Duodenal mucosa (tissue), 2 donors: ENCODE results near the gene CDX2.

ENCODE experiments used
- H3K27ac ChIP-seq: one replicate; pipeline ENCODE4 v1.7.0; 2013; ENCODE audit warnings: low read depth, low read length
- H3K27me3 ChIP-seq, 2 donors: one replicate each; pipeline ENCODE4 v1.7.0; 2013; ENCODE audit warnings: low read length in 2 of 2, control low read depth in 1 of 2; ENCODE audit not compliant: insufficient read depth in 2 of 2, control insufficient read depth in 1 of 2
- H3K36me3 ChIP-seq, 2 donors: one replicate each; pipeline ENCODE4 v1.7.0; 2013; ENCODE audit warnings: low read length in 2 of 2, control low read depth in 1 of 2; ENCODE audit not compliant: insufficient read depth in 2 of 2, control insufficient read depth in 1 of 2
- H3K4me1 ChIP-seq, 2 donors: one replicate each; pipeline ENCODE4 v1.7.0; 2013; ENCODE audit warnings: low read length in 2 of 2, control low read depth in 1 of 2; ENCODE audit not compliant: insufficient read depth in 2 of 2, control insufficient read depth in 1 of 2
- H3K4me3 ChIP-seq, 2 donors: one replicate each; pipeline ENCODE4 v1.7.0; 2013; ENCODE audit warnings: low read length in 2 of 2, low read depth in 1 of 2
- H3K9ac ChIP-seq, 2 donors: one replicate each; pipeline ENCODE4 v1.7.0; 2013; ENCODE audit warnings: low read length in 2 of 2, low read depth in 1 of 2
- H3K9me3 ChIP-seq, 2 donors: one replicate each; pipeline ENCODE4 v1.7.0; 2013; ENCODE audit warnings: low read length in 2 of 2, control low read depth in 1 of 2; ENCODE audit not compliant: control insufficient read depth in 1 of 2

Gene CDX2

GRCh38 chr13:27924529-27925141 is 44.5 kb downstream of the CDX2 start:
- Histone ChIP-seq H3K27me3 (peaks cover 31 to 33% of the 10 kb centered on the region in 2 donors), H3K36me3 (peaks cover 0 to 20% of the 10 kb centered on the region in 2 donors), H3K27ac (peak overlapping the region; percentile 72), H3K9me3 (no peaks in the 10 kb centered on the region), H3K4me3 (peak overlapping the region; percentile 87 to 98), H3K4me1 (peaks cover 10 to 28% of the 10 kb centered on the region in 2 donors), H3K9ac (peak overlapping the region; percentile 99)

GRCh38 chr13:27923794-27924528 is 45.2 kb downstream of the CDX2 start:
- H3K9me3 ChIP-seq, result no peaks in the 10 kb centered on the region
- H3K4me3 ChIP-seq, result peak overlapping the region; percentile 87 to 98
- H3K27ac ChIP-seq, result peak overlapping the region; percentile 72
- peaks cover 10 to 21% of the 10 kb centered on the region in 2 donors for H3K4me1 ChIP-seq
- peak overlapping the region; percentile 99 for H3K9ac ChIP-seq
- peaks cover 33 to 35% of the 10 kb centered on the region in 2 donors for H3K27me3 ChIP-seq
- H3K36me3 ChIP-seq, result peaks cover 0 to 20% of the 10 kb centered on the region in 2 donors

GRCh38 chr13:27922883-27923612 is 46.1 kb downstream of the CDX2 start:
- Histone ChIP-seq H3K4me3 (peak overlapping the region; percentile 87 to 98), H3K9me3 (no peaks in the 10 kb centered on the region), H3K4me1 (peaks cover 15 to 19% of the 10 kb centered on the region in 2 donors), H3K9ac (peak overlapping the region; percentile 99), H3K27ac (peak overlapping the region; percentile 80), H3K36me3 (peaks cover 0 to 20% of the 10 kb centered on the region in 2 donors), H3K27me3 (peaks cover 33 to 36% of the 10 kb centered on the region in 2 donors)

- peak overlapping the region; percentile 99 for H3K9ac ChIP-seq
- H3K36me3 ChIP-seq, result peaks cover 0 to 20% of the 10 kb centered on the region in 2 donors
- H3K9me3 ChIP-seq, result no peaks in the 10 kb centered on the region
- H3K27me3 ChIP-seq, result peaks cover 30 to 37% of the 10 kb centered on the region in 2 donors
- peaks cover 13 to 14% of the 10 kb centered on the region in 2 donors for H3K4me1 ChIP-seq
- H3K27ac ChIP-seq, result peak overlapping the region; percentile 80
- H3K4me3 ChIP-seq, result peak overlapping the region; percentile 87 to 98
These were observed 46.9 kb downstream of the CDX2 start for GRCh38 chr13:27921961-27922882.

GRCh38 chr13:27921421-27921960 is 47.6 kb downstream of the CDX2 start:
- Histone ChIP-seq H3K36me3 (peaks cover 0 to 20% of the 10 kb centered on the region in 2 donors), H3K27ac (peak overlapping the region; percentile 80), H3K27me3 (peaks cover 35 to 41% of the 10 kb centered on the region in 2 donors), H3K4me1 (peaks cover 8 to 15% of the 10 kb centered on the region in 2 donors), H3K9me3 (no peaks in the 10 kb centered on the region), H3K9ac (peak overlapping the region; percentile 99), H3K4me3 (peak overlapping the region; percentile 87 to 98)

- H3K9me3 ChIP-seq, result no peaks in the 10 kb centered on the region
- peak overlapping the region; percentile 99 for H3K9ac ChIP-seq
- H3K27me3 ChIP-seq, result peaks cover 35 to 41% of the 10 kb centered on the region in 2 donors
These were observed 48.3 kb downstream of the CDX2 start for GRCh38 chr13:27920677-27921420.

GRCh38 chr13:27919934-27920676 is 49.0 kb downstream of the CDX2 start, which contains the start of gene PDX1:
PDX1 (plus strand) TSS chr13:27920000; CDS start chr13:27920139, 139 bp downstream.
- Histone ChIP-seq H3K9ac (peak within 1 kb of the TSS; percentile 99), H3K36me3 (peaks cover 0 to 20% of the 10 kb centered on the region in 2 donors), H3K27ac (peak within 1 kb of the TSS; percentile 80), H3K27me3 (peaks cover 37 to 45% of the 10 kb centered on the region in 2 donors), H3K4me1 (peaks cover 14 to 22% of the 10 kb centered on the region in 2 donors), H3K9me3 (no peaks in the 10 kb centered on the region), H3K4me3 (peak within 1 kb of the TSS; percentile 87 to 98)

More at GRCh38 chr13:27920677-27921420, 48.3 kb downstream of the CDX2 start:
- Histone ChIP-seq H3K27ac (peak overlapping the region; percentile 80), H3K4me3 (peak overlapping the region; percentile 87 to 98), H3K4me1 (peaks cover 7 to 15% of the 10 kb centered on the region in 2 donors), H3K36me3 (peaks cover 0 to 20% of the 10 kb centered on the region in 2 donors)

GRCh38 chr13:27919659-27919933 is 49.5 kb downstream of the CDX2 start:
- no peak overlapping the region for H3K27ac ChIP-seq
- peaks cover 37 to 45% of the 10 kb centered on the region in 2 donors for H3K27me3 ChIP-seq
- no peaks in the 10 kb centered on the region for H3K9me3 ChIP-seq
- peak overlapping the region; percentile 87 to 98 for H3K4me3 ChIP-seq
- H3K4me1 ChIP-seq, result peaks cover 14 to 22% of the 10 kb centered on the region in 2 donors
- H3K9ac ChIP-seq, result no peak overlapping the region
- H3K36me3 ChIP-seq, result peaks cover 0 to 20% of the 10 kb centered on the region in 2 donors
